GM19043 (cell line): ENCODE measurements around the gene MACO1.

Experiments used
- ATAC-seq: cut with Tn5 transposase; IDR thresholded peaks from one replicate; pipeline ENCODE4 v1.9.1; 2021; ENCODE audit warnings: low read depth; ENCODE audit not compliant: unreplicated experiment

The MACO1 gene

DNA sequence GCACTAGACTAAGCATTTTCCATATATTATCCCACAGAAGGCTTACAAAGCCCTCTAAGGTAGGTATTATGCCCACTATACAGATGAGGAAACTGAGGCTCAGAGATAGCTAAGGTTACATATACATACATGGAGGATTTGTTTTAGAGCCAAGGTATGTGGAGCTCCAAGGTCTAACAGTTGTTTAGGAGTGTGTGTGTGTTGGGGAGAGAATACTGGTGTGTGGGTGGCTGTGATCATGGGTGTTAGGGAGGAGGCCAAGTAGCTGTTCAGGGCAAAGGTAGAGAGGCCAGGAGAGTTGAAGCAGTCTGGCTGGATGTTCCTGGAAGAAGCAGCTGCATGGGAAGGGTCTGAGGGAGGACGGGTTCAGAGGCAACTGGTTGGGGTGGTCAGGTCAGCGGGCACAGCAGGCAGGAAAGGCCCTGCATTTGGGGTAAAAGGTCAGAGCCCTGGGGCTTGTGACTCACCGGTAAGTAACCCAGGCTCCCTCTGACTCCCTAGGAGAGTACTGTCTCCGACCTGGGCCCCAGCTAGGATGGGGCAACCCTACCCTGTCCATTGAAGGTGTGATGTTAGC is 107.6 kb downstream of the MACO1 start:
- no peak for ATAC-seq

DNA sequence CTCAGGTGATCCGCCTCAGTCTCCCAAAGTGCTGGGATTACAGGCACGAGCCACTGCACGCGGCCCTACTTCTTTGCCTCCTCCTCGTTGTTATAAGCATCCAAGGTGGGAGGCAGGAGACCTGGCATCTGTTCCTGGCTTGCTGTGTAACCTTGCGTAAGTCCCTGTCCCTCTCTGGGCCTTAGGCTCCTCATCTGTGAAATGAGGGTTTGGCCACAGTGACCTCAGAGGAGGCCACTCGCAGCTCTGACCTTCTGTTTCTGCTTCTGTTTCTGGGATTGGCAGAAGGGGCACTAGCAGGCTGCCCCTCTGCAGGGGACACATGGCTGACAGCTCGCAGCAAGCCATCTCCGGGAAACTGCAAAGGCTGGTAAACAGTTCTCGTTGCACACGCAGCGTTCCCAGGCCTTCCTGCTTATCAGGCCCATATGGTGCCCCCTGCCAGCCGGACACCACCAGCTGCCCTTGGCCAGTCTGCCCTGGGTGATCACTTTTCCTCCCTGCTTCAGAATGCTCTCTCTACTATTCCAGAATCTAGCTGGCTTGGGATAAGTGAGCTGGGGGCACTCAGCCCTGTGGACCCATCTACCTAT is 110.1 kb downstream of the MACO1 start:
- no peak for ATAC-seq

DNA sequence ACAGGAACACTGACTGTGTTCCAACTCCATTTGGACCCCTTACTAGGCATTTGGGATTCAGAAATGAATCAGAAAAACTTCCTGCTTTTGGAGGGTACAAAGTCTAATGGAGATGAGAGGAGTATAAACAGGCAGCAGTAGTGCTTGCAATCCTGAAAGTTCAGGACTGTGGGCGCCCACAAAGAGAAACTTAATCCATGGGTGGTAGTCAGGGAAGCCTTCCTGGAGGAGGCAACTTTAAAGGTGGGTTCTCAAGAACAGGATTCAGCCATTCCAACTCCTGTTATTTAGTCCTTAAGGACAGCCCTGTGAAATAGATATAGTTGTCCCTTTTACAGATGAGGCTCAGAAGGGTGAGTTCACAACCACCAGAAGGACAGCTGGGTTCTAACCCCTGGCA is 110.7 kb downstream of the MACO1 start:
- no peak for ATAC-seq

DNA sequence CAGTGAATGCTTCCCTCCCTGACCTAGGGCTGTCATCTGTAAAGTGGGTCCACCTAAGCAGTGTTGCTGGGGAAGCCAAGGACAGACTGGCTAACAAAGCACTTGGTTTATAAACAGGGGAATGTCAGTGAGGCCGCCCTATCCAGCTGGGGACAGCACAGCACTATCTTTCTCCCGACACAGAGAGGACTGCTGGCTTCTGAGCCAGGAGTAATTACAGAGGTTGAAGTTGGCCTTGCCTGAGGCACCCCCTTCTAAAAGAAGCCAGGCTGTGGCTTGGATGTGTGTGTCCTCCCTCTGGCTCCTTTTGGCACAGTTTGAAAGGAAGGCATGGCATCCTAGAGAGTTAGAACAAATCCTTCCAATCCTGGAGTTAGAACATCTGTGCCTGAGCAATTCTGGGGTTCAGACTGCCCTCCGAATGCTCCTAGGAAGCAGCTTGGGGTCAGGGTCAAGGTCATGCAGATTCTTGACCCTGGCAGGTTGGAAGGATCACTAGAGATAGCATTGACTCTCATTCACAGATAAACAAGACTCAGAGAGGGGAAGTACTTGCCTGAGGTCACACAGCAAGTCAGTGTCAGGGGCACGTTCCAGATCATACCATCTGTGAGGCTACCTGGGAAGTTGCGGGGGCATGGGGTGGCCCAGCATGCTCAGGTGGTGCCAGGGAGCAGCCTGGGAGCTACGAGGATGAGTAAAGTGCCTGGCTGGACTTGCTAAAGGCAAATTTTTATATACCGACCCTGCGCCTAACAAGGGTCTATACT is 111.4 kb downstream of the MACO1 start:
- ATAC-seq, result no peak

DNA sequence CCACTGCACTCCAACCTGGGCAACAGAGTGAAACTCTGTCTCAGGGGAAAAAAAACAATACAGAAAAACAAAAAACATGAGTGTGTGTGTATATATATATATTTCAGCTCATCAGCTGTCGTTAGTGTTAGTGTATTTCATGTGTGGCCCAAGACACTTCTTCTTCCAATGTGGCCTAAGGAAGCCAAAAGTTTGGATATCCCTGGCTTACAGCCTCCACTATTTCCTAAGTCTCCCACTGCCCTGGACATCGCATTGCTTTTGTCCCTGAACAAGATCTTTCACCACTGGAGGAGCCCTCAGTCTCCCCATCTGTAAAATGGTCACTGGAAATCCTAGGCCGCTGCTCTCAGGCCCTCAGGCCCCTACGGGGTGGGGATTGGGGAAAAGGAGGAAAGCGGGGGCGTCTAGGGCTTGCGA is 112.3 kb downstream of the MACO1 start:
- ATAC-seq, result no peak

DNA sequence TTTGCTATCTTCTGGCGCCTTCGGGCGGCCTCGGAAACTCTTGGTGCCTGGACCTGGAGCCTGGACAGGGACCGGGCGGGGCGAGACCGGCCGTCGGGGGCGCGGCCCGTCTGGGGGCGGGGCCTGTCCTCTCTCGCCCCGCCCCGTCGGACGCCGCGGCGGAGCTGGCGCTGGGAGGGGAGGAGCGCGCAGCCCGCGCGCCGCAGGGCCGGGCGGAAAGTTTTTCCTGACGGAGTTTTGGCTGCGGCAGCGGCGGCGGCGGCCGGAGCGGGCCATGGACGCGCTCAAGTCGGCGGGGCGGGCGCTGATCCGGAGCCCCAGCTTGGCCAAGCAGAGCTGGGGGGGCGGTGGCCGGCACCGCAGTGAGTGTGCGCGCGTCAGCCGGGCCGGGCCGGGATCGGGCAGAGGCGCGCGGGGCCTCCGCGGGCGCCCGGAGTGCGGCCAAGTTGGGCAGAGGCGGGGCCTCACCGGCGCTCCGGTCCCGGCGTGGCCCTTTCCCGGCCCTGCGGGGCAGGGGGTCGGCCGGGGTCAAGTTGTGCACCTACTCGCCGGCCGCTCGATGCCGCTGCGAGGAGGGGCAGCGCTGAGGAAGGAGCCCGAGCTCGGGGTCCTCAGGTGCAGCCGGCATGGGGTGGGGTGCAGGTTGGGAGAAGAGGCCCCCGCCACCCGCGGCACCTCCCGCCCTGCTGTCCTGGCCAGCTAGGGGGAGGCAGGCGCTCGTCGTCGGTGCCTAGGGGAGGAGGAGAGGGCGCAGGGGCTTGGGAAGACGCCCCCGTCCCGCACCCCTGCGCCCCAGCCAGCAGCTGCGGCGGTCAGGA is 112.9 kb downstream of the MACO1 start, which contains the start of gene LDLRAP1:
LDLRAP1 (plus strand) TSS at position 182 of the 818 bp plus-strand sequence; CDS start at position 275, 93 bp downstream.
- ATAC-seq, result peak; percentile 71

DNA sequence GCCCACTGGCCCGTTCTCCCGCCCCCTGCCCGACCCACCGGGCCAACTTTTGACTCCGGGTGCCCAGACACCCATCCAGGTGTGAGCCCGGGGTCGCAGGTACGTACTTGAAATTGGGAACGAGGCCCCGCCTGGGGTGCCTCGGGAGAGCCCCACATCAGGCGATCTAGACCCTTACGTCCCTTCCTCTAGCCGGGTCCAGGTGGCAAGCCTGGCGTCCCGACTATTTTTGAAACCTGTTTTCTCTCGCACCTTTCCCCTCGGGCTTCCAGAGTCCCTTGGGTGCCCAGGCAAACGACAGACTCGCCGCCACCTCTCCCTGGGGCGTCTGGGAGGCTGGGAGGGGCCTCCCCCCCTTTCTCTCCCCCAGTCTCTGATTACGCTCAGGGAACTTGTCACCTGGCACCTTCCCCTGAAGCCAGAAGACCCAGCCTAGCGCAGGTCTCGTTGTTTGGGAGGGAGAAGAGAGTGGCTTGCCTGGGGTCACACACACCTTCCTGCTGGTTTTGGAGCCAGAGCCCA is 113.6 kb downstream of the MACO1 start:
- ATAC-seq, result no peak

DNA sequence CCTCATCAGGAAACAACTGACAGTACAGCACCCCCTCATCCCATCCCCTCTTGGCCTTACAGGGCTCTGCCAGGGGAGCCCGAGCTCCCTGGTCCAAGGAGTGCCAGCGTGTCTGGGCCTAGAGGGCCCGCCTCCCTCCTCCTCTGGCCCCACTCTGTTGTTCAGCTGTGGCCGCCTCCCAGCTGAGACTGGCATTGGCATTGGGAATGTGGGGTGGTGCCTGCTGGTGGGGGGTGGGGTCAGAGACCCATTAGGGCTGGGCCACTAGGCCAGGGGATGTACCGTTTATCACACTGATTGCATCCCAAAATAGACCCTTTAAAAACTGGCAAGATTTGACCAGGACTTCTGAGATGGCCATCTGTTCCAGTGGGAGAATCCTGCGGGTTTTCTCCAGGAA is 114.1 kb downstream of the MACO1 start:
- no peak for ATAC-seq

DNA sequence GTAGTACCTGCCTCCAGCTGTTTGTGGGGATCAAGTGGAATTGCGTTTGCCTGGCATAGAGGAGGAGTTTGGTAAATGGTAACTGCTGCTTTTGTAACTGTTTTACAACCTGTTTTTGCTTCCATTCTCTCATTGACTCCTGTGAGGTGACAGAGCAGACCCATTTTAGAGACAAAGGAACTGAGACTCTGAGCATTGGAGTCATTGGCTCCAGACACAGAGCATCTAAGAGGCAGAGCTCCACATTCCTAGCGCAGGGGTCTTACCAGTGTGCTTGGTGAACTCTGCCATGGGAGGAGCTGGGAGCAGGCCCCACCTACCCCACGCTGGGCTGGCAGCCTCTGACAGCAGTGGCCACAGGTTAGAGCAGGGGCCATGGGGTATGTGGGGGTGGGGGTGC is 115.1 kb downstream of the MACO1 start:
- no peak for ATAC-seq

DNA sequence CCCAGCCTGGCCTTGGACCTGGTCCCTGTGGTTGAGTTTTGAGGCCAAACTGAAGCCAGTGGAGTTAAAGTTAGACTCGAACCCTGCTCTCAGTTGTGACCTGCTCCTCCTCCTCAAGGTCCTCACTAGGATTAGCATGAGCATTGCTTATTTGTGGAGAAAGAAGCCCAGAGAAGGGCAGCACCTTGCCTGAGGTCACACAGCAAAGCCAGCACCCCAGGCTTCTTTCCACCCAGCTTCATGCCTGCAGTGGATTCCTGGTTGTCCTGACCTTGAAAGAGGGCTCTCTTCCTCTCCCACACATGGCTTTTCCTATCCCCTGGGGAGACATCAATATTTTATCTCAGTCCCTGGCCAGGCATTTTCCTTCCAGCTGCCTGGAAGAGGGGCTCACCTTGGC is 115.5 kb downstream of the MACO1 start:
- ATAC-seq, result no peak

DNA sequence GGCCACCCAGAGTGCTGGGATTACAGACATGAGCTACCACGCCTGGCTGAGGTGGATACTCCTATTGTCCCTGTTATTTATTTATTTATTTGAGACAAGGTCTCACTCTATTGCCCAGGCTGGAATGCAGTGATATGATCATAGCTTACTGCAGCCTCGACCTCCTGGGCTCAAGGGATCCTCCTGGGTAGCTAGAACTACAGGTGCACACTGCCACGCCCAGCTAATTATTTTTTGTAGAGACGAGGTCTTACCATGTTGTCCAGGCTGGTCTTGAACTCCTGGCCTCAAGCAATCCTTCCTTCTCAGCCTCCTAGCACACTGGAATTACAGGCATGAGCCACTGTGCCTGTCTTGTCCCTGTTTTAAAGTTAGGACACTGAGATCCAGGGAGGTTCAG is 117.9 kb downstream of the MACO1 start:
- no peak for ATAC-seq

DNA sequence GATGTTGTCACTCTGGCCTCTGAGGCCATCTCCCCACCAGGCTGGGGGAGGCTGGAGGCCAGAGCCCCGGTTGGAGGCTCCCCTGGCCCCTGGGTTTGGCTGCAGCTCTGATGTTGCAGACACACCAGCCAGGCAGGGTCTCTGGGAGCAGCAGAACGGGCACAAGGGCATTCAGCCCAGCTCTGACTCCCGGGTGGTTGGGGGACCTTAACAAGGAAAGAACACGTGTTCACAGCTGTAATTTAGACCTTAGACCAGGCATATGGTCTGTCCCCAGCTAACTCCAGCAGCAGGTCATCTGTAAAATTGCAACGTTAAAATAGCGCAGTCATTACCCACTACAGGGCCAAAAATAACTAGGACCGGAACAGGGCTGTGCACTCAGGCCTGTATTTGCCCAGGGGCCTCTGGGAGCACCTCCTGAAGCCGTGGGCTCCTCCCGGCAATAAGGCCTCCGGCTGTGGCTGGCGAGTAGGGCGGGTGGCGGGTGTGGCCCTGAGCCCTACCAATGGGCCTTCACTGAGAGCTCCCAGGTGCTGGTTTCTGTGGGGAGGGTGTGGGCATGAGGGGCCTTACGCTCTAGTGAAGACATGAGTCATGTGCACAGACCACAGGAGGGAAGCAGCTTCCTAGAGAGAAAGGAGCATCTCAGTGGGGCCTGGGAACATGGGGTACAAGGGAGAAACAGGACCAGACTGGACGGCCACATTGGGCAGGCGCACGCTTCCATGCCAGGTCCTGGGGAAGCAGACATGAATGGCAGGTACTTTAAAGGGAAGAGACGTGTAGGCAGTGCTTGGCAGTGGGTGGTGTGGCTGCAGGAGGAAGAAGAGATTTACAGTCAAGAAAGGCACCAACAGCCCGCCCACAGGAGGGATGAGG is 118.8 kb downstream of the MACO1 start:
- ATAC-seq, result peak; percentile 88
